DMS153 treated with DMSO at 0.1 percent for 48 hours (cell line): ENCODE results near the gene EPS15.
A peak's percentile ranks its signal among the peaks of the same experiment; 100 is the strongest.
"Not testable (repeated sequence)": the region's sequence is repeated elsewhere in the genome, so short reads cannot be mapped to it uniquely, and the experiment has no call there.

ENCODE experiments used
- DNase-seq: peaks from one replicate; lab custom pipeline; 2025; ENCODE audit not compliant: unreplicated experiment; lab: John Stamatoyannopoulos, UW

Gene EPS15

DNA sequence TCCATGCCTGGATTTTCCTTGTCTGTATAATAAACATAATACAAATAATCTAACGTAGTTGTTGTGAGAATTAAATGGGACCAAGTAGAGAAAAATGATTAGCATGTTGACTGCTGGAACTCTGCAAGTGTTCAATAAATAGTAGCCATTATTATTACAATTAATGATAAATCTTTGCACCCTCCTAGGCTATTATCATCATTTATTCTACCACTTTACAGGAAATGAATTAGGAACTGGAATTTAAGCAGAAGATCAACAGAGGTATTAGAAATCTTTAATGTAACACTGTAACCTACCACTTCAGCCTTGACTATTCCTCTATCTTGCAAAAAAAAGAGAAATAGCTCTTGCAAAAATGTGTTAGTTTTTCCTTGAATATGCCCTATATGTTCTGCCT lies 126.8 kb downstream of the EPS15 start:
- DNase-seq = no peak

DNA sequence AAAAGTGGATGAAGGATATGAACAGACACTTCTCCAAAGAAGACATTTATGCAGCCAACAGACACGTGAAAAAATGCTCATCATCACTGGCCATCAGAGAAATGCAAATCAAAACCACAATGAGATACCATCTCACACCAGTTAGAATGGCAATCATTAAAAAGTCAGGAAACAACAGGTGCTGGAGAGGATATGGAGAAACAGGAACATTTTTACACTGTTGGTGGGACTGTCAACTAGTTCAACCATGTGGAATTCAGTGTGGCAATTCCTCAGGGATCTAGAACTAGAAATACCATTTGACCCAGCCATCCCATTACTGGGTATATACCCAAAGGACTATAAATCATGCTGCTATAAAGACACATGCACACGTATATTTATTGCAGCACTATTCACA lies 128.4 kb downstream of the EPS15 start:
- not testable (repeated sequence) for DNase-seq

DNA sequence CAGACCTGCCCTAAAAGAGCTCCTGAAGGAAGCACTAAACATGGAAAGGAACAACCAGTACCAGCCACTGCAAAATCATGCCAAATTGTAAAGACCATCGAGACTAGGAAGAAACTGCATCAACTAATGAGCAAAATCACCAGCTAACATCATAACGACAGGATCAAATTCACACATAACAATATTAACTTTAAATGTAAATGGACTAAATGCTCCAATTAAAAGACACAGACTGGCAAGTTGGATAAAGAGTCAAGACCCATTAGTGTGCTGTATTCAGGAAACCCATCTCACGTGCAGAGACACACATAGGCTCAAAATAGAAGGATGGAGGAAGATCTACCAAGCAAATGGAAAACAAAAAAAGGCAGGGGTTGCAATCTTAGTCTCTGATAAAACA lies 131.8 kb downstream of the EPS15 start:
- not testable (repeated sequence) for DNase-seq

- not testable (repeated sequence) for DNase-seq
Observed at GRCh38 chr1:51386259-51386658, 132.8 kb downstream of the EPS15 start.

DNA sequence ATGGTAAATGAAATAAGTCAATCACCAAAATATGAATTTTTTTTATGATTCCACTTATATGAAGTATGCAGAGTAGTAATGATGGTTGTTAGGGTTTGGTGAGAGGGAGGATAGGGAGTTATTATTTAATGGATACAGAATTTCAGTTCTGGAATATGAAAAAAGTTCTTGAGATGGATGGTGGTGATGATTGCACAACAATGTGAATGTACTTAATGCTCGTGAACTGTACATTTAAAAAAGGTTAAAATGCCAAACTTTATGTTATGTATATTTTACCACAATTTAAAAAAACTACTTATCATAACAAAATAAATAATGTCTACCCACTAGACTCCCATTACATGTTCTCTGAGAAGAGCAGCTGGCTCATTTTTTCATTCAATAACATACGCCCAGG lies 133.3 kb downstream of the EPS15 start:
- DNase-seq = no peak

DNA sequence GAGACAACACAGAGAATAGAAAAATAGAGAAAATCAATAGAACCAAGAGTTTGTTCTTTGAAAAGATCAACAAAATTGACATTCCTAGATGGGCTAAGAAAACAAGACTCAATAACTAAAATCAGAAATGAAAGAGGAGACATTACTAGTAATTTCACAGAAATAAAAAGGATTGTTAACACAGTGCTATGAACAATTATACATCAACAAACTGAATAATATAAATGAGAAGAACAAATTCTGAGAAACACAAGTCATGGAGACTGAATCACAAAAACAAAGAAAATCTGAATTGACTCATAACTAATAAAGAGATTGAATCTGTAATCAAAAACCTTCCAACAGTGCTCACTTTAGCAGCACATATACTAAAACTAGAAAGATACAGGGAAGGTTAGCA lies 137.1 kb downstream of the EPS15 start:
- DNase-seq = no peak

GRCh38 chr1:51380936-51381335 lies 138.1 kb downstream of the EPS15 start:
- no peak for DNase-seq

GRCh38 chr1:51378871-51379270 lies 140.2 kb downstream of the EPS15 start:
- DNase-seq = no peak

DNA sequence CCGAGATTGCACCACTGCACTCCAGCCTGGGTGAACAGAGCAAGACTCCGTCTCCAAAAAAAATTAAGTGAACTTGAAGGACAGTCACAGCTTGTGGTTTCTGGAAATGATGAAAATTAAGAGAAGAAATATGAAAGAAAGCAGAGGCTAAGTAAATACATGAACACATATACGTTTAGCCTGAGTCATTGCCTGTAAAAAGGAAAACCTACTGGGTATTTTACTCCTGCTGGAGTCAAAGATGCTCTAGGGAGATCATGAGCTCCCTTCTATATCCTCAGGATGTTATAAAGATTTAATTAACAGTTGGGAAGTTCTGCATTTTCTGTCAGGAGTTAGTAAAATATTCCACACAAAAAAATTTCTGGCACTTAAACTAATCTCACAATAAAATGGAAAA lies 145.2 kb downstream of the EPS15 start:
- no peak for DNase-seq

DNA sequence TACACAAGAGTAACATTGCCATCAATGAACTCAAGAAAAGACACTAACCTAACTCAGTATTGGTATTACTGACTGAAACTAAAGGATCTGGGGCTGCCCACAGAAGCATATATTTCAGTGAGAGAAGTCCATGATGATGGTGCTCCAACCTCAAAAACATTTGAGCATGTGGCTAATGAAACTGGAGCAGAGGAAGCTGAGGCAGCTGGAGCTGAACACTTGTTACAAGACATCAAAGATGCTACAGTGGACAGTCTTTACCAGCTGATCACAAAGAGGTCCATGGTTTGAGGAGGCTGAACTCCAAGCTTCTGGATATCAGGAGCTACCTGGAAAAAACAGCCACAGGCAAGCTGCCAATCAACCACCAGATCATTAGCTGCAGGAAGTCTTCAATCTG lies 146.5 kb downstream of the EPS15 start:
- DNase-seq = no peak

DNA sequence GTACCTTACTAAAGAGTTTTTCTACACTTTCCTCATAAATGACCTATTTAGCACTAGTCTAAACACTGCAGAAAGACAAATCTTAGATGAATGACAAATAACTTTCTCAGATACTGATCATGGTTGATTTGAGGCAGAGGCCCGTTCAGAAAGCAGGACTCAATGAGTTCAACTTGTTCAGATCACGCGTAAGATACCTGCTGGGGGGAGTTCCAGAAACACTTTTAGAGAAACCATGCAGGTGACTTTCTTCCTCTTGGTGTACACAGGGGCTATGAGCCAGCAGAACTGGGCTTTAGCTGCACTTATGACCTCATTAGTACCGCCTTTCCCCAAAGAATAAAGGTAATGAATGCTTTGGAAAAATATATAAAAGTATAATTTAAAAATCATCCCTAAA lies 149.9 kb downstream of the EPS15 start:
- DNase-seq = no peak

- DNase-seq = no peak
Observed at GRCh38 chr1:51365774-51366173, 153.3 kb downstream of the EPS15 start.

DNA sequence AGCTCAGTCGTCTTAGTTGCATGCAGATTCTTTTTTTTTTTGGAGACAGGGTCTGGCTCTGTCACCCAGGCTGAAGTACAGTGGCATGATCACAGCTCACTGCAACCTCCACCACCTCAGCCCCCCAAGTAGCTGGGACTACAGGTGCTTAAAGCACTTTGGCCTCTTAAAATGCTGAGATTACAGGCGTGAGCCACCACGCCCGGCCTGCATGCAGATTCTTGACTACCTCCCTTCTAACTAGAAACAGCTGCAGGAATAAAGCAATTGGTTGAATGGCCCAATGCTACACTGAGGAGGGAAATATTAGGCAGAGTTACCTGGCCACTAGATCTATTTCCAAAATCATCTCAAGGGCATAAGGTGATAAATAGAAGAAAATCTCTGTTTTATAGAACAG lies 159.2 kb downstream of the EPS15 start:
- DNase-seq = no peak

GRCh38 chr1:51355382-51355781 lies 163.7 kb downstream of the EPS15 start:
- DNase-seq = no peak

GRCh38 chr1:51354416-51354815 lies 164.7 kb downstream of the EPS15 start:
- DNase-seq = no peak

DNA sequence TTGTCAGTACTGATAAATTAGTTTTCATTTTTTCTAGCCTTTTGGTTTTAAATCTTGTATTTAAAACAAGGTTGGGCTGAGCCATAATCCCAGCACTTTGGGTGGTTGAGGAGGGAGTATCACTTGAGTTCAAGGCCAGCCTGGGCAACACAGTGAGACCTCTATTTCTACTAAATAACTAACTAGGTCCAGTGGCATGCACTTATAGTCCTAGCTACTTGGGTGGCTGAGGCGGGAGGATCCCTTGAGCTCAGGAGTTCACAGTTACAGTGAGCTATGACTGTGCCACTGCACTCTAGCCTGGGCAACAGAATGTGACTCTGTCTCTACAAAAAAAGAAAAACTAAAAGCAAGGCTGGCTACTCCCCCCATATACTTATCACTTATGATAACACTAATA lies 167.2 kb downstream of the EPS15 start:
- DNase-seq = no peak

DNA sequence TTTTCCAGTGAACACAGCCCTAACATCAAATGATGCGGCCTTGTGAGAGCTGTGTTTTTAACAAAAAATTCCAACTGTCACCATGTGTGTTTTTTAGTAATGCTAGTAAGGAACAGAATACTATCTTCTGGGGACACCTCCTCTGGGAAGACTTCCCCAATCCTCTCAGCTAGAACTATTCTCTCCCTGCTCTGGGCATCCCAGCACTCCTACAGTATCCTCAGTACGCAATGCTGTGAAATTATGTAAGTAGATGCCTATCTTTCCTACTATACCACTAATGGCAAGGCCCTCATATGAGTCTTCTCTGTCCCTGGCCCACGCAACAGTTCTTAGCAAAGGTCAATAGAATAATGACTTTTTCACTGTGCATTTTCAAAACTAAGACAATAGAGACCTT lies 169.2 kb downstream of the EPS15 start:
- DNase-seq = no peak

GRCh38 chr1:51348147-51348527 lies 170.9 kb downstream of the EPS15 start:
- DNase-seq = no peak

GRCh38 chr1:51347398-51348146 lies 171.5 kb downstream of the EPS15 start:
- no peak for DNase-seq

- no peak for DNase-seq
Observed at GRCh38 chr1:51346086-51346942, 172.8 kb downstream of the EPS15 start.

DNA sequence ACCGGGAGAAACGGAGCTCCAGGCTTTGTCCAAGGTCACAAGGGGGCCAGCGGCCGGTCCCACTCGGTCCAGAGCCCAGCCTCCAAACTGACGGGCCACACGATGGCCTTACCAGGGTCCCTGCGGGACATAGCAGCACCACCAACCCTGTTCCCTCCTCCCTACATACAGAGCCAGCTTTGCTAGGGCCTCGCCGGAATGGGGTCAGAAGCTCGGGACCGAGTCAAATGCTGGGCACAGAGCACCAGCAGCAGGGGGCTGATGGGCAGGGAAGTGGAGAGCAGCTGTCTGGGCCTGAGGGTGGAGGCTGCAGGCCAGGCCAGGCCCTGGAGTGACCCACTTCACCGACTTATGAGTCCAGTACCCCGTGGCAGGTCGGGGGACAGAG lies 173.8 kb downstream of the EPS15 start:
- no peak for DNase-seq

- DNase-seq = peak; percentile 6
Observed at GRCh38 chr1:51344602-51345299, 174.3 kb downstream of the EPS15 start.
